ENCODE measurements around the gene ENTR1. TPM values are rescaled to one million over a fixed set of nuclear protein-coding genes. Genes with fewer than 3 reads are reported as not detected.

ENTR1 gene
- total RNA-seq, 1 donor from 2014 or later = 37.6 TPM

DNA sequence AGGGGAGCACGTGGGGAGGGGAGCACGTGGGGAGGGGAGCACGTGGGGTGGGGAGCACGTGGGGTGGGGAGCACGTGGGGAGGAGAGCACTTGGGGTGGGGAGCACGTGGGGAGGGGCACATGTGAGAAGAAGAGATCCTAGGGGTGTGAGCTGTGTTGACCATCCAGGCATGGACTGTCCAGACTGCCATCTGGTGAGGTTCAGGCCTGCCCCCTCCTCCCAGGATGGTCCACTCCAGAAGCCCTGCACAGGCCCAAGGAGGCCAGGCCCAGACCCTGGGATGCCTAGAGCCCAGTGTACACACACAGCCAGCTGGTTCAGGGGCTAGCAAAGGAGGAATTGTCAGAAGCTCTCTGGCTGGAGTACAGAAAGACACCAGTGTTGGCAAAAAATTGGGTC is 12.8 kb downstream of the ENTR1 start:
- no peak for DNase-seq (ENCODE audit: low read depth, low spot score)

DNA sequence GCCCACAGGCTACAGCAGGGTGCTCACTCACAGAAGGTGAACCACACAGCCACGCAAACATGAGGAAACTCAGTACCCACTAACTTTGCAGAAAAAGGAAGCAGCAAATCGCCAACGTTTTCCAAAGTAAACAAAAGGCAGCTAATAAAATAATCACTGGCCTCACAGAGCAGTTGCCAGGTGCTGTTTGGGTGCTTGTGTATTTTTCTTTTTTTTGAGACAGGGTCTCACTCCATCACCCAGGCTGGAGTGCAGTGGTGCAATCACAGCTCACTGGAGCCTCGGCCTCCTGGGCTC is 14.2 kb downstream of the ENTR1 start:
- DNase-seq (ENCODE audit: low read depth, low spot score) = no peak

DNA sequence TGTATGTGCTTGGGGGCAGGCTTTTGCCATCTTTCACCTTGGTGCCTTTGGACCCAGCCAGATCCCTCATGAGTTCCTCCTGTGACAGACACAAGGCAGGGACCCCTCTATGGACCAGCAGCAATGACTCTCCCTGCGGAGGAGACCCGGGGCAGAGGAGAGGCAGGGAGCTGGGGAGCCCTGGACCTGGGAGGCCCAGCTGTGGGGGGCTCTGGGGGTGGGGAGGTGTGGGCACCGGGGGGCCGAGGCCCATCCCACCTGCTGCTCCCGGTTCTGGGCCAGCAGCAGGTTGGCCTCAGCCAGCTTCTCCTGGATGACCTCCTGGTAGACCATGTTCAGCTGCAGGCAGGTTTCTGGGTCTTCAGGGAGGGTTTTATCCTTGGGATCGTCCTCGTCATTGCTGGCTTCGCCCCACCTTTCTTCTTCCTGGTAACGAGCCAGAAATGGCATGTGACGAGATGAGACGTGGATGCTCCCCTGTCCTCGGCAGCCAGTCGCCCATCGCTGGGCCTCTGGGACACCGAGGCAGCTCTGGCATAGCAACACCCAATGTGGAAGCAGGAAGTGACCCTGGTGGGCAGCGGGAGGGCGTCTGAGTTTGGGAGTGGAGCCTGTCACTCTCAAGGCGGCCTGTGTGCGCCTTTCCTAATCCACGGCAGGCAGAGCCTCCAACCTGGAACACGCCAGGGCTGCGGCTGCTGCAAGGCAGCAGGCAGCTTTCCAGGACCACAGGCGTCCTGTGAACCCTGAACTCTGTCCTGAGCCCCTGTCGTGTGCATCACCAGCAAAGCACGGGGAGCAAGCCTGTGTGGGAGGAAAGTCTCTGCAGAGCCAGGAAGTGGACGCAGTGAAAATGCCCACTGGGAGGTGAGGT is 14.8 kb downstream of the ENTR1 start:
- DNase-seq (ENCODE audit: low read depth, low spot score) = no peak

DNA sequence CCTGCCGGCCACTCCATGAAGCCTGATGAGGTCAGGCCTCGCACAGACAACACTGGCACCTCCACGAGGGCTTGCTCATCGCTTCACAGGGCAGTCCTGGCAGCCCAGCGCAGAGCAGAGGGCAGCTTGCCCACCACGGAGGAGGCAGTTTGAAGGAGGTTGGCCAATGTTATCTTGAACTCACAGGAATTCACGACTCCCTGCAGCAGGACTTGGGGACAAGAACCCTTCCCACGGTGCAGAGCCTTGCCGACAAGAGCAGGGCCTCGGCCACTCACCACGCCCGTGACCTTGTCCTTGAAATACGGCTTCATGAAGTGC is 15.4 kb downstream of the ENTR1 start:
- no peak for DNase-seq (ENCODE audit: low read depth, low spot score)

DNA sequence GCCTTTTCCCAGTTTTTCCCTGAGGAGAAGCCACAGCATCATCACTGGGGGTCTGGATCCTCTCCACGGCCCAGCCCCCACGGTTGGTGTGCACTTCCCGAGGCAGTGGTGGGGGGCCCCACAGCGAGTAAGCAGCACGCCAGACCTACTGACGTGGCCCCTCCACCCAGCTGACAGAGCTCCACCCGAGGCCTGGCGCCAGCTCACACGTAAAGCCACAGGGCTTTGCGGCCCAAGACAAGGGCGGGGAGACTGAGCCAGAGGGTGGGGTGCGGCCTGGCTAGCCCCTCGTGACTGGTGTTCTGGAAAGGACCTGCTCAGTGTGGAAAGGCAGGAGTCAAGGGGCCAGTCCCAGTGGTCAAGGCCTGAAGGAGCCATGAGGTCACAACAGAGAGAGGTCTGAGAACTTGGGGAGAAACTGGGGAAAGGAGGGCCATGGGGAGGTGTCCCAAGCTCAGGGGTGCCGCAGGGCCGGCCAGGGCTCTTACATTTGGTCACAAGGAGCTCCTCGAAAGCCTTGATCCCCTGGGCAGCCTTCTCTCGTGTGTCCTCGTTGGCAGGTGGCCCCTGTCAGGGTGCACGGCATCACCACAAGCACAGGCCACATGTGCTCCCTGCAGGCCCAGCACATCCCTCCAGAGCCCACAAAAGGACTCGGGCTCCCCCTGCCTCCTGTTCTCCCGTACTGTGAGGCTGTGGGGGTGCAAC is 15.9 kb downstream of the ENTR1 start:
- no peak for DNase-seq (ENCODE audit: low read depth, low spot score)

DNA sequence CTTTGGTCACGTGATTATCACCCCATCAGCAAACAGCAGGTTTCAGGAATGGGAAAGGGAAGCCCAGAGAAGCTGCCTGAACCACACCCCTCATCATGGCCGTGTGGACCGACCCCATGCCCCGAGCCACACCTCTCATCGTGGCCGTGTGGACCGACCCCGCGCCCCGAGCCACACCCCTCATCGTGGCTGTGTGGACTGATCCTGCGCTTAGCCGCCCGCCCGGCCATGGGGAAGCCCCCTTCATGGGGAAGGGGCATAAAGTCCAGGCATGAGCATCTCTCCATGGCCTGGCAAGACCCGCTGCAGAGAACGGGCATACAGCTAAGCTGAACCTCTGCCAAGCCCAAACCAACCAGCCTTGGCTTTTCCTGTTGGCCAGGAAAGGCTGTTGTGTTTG is 16.9 kb downstream of the ENTR1 start:
- no peak for DNase-seq (ENCODE audit: low read depth, low spot score)

DNA sequence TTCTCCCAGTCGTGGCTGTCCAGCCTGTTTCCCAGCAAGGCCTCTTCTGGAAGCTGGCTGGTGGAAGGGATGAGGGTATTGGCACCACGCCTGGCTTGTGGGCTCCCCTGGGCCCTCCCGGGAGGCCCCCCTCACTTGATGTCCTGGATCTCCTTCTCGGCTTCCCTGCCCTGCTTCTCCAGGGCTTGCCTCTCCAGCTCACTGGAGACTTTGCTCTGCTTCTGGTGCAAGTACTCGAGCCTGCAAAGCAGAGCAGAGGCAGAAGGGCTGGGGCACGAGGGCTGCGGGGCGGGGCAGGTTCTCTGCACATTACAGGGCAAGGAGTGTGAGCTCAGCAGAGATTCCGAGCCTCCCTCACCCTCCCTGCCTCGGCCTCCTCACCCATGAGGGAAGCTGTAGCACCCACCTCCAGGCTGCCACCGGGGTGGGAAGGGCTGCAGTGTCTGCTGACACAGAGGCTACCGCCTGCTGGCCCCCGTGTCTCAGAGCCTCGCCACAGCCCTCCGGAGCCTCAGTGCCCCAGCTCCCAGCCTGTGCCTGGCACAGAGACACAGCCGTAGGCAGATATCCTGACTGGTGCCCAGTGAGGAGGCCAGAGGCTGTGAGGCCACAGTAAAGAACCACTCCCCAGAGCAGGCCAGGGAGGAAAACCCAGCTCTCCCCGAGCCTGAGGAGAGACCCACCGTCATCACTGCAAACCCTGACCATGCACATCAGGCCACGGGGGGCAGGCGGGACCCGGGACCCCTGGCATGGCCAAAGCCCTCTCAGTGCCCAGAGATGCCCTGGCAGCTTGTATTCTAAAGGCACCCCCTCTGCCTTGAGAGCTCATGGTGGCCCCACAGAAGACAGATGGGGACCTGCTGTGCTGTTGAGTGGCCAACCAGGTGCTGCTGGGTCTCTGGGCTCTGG is 17.6 kb downstream of the ENTR1 start:
- no peak for DNase-seq (ENCODE audit: low read depth, low spot score)

DNA sequence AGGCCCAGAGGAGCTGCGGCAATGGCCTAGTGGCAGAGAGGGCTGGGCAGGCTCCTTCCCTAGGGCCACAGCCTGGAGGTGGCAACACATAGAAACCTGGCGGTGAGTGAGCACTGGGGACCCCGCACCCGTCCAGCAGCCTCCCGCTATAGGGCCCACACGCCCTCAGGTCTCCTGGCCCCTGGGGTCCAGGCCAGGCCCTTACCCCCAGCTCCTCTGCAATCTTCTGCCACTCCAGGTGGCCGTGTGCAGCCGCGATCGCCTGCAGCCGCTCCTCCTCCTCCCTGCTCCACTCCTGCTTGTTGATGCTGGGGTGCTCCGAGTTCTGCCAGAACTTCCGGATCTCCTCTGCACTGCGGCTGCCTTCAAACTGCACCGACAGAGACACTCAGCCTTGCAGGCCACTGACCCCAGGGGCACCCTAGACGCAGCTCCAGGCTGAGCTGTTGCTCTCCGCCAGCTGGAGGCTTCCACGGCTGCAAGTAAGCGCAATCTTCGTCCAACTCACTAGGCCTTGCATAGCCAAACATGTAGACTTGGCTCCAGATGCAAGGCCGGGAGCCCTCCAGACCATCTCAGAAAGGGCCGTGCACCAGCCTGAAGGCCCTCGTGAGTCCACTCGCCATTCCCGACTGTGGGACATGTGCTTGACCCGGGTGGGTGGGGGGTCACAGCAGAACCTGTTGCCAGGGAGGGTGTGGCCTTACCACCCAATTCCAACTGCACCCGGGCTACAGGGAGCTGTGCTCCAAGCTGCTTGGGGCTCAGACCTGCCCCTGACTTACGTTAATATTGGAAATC is 18.5 kb downstream of the ENTR1 start:
- DNase-seq (ENCODE audit: low read depth, low spot score) = no peak

DNA sequence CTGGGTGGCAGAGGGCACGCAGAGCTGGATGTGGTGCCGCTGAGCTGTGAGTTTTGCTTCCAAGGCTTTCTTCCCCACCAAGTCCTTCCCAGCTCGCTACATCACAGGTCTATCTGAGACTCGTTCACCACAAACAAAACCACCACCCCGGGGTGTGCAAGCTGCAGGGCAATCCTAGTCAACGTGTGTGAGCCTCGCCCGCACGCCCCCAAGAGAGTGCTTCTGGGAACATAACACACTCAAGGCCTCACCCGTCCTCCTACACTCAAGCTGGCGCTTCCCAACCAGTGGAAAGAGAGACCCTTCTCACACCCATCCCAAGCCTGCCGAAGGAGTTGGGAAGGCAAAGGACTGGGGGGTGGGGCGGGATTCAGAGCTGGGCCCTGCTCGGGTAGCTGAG is 21.0 kb downstream of the ENTR1 start:
- DNase-seq (ENCODE audit: low read depth, low spot score) = no peak

DNA sequence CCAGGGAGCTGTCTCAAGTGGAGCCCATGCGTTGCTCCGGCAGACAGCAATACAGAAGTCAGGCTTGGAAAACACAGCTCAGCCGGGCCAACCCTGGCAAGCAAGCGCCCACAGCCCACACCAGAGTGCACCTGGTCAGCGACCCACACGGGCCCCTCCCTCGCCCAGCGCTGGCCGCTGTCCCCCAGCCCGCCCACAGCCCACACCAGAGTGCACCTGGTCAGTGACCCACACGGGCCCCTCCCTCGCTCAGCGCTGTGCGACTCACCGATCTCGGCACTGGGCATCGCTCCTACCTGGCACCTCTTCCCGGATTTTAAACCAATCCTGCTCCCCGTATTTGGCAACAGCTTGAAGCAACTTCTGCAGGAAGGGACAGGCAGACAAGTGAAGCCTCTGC is 23.2 kb downstream of the ENTR1 start:
- DNase-seq (ENCODE audit: low read depth, low spot score) = no peak

DNA sequence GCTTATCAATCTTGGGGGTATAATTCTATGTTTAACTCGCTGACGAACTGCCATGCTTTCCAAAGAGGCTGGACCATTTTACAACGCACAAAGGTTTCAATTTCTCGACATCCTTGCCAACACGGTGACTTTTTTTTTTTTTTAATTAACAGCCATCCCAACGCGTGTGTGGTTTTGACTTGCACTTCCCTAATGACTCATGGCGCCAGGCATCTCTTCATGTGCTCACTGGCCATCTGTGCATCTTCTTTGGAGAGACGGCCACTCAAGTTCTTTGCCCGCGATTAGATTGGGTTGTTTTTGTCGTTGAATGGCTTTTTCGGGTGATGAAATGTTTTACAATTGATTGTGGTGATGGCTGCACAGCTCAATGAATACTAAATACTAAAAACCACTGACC is 24.4 kb downstream of the ENTR1 start:
- no peak for DNase-seq (ENCODE audit: low read depth, low spot score)

DNA sequence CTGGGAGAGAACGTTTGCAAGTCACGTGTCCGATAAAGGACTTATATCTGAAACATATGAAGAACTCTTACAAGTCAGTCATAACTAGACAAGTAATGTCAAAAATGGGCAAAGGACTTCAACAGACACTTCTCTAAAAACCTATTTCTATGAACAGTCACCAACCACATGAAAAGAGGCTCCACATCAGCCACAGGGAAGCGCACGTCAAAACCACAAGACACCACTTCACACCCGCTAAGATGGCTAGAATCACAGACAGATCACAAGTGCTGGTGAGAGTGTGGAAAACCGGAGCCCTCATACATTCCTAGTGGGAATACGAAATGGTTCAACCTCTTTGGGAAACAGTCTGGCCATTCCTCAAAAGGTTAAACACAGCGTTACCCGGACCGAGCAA is 25.4 kb downstream of the ENTR1 start:
- no peak for DNase-seq (ENCODE audit: low read depth, low spot score)

DNA sequence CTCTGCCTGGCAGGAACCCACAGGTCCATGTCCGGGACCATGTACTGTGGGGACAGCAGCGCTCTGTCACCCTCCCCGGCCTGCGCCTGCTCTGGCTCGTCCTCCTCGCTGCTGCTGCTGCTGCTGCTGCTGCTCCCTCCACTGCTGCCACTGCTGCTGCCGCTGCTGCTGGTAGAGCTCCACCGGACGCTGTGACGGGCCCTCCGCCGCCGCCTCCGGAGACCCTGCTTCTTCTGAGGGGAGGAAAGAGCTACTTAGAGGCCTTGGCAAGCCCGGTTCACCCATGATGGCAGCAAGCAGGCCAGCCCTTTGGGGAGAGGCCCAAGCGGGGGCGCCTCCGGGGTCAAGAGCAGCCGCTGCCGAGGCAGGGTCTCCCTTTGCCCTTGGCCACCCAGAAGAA is 27.0 kb downstream of the ENTR1 start:
- DNase-seq (ENCODE audit: low read depth, low spot score) = no peak

DNA sequence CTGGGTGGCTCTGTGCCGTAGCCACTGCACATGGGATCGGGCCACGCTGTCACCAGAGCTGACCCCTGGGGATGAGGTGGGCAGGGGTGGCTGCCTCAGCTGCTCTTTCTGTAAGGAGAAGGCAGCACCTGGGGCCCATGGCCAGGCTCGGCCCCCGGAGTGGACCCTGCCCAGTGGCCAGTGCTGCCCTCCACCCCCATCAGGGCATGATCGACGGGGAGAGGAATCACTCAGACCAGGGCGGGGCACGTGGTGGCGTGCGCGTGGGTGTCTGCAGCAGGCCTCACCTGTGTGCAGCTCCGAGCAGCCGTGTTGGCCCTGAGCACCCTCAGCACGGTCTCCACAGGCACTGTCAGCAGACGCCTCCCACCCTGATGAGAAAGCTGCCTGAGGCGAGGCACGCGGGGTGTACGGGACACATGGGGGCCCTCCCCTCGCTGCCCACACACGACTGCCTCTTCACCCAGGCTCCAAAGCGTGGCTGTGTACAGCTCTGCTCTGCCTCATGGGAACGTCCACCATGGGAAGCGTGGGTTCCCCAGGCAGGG is 28.4 kb downstream of the ENTR1 start:
- DNase-seq (ENCODE audit: low read depth, low spot score) = no peak

DNA sequence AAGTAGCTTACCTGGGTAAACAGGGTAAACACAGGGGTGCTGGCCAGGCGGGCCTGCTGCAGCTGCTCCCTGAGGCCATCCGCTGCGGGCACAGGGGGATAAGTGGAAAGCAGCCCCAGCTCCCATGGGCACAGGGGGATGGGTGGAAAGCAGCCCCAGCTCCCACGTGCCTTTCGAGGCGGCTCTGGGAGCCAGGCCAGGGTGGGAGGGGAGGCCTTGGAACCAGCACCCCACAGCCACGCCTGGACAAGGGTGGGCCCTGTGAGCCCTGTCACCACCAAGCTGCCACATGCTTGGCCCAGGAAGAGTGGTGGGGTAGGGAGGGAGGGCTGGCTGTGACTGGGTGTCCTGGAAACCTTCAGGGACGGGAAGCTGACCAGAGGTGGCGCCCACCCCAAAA is 29.1 kb downstream of the ENTR1 start:
- no peak for DNase-seq (ENCODE audit: low read depth, low spot score)

DNA sequence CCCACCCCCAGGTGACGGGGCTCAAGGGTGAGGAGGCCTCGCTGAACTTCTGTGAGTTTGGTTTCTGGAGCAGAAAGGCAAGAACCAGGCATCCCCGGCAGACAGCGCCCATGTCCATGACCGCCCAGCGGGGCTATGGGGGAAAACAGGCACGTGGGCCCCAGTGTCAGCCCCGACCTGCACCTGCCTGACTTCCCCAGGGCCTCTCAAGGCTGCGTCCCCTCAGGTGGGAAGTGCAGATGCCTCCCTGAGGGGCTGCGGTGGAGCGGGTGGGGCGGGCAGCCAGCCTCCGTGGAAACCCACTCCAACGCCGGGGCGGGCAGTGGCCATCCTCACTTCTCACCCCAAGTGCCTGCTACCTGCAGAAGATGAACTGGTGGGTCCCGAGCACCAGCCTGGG is 30.0 kb downstream of the ENTR1 start:
- DNase-seq (ENCODE audit: low read depth, low spot score) = no peak

DNA sequence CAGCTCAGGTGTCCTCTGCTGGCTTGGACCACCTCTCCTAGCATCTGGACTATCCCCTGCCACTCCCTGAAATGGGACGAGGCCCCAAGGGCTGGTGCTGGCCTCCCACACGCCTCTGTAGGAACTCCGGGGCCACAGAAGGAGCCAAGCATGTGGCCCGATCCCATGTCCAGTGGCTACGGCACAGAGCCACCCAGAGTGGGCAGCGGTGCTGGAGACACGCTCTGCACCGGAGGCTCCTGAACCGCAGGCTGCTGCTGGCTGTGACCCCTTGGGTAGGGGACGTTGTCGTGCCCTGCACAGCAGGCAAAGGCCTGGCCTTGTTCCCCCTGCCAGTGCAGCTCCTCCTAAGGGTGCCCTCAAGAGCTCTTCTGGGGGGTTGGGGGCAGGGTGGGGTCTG is 30.5 kb downstream of the ENTR1 start:
- DNase-seq (ENCODE audit: low read depth, low spot score) = no peak

DNA sequence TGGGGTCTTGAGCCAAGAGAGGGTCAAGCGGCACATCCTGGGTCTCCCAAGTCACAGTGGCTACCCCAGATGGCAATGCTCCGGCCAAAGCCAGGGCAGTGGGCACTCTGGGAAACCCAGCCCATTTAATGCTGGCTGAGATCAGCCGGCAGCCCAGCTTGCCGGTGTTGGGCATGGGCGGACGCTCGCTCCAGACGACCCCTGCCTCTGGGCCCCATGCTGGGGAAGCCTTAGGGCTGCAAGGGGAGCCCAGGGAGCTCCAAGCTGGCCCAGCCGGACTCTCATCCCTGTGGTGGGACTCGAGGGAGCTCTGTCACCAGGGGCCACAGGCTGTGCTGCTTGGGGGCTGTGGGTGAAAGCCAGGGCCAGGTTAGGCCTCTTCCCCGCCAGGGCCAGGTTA is 31.0 kb downstream of the ENTR1 start:
- DNase-seq (ENCODE audit: low read depth, low spot score) = no peak

DNA sequence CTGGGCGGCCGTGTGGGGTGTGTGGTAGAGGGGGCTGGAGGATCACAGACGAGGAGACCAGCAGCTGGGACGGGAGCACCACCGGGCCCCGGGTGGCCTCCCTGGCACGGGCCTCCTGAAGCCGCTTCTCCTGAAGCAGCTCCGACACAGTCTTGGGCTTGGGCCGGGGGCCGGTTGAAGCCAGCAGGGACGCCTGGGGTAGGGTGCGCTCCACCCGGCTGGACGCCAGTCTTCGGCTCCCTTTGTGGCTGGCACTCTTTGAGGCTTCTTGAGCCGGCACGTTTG is 31.5 kb downstream of the ENTR1 start:
- DNase-seq (ENCODE audit: low read depth, low spot score) = no peak

DNA sequence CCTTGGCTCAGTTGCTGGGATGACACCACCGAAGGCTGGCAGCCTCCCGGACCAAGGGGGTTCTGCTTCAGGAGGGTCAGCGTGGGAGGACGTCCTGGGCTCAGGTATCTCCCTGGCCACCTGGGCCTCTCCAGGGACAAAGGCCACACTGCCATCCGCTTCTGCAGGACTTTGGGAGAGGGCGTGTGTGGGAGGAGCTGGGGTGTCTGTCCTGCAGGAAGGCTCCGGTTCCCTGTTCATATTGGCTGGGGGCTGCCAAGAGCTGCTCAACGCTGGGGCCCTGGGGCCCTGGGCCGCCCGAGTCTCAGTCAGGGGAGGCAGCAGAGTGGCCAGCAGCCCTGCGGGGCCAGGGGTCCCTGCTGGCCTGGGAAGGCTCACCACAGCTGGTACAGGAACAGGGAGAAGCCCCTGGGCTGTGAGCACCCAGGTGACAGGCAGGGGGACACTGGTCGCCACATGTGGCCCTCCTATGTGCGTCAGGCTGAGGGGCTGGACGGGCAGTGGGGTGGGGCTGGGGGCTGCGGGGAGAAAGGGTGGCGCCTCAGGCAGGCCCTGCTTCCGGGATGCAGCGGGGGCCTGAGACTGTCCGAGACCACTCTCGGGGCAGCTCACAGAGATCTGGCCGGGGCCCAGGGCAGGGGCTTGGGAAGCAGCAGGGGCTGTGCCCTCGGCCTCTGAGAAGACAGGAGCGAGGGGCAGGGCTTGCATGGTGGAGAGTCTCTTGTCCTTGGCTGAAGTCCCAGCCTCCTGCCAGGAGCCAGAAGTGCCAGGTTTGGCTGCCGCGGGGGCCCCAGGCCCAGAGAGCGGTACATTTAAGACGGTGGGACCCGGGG is 32.0 kb downstream of the ENTR1 start:
- no peak for DNase-seq (ENCODE audit: low read depth, low spot score)

Measured in pulmonary artery endothelial cell (primary cell).